Central memory CD8-positive, alpha-beta T cell (primary cell): ENCODE measurements around the gene CERK.

Experiments used
- ATAC-seq: fragments of 150-1000 bp; cut with Tn5 transposase; replicated peaks from 2 replicates; pipeline ENCODE4 v1.10.0; 2022; ENCODE audit warnings: mild to moderate bottlenecking, moderate FRiP score, moderate number of reproducible peaks; ENCODE audit not compliant: poor library complexity, severe bottlenecking; ENCODE audit errors: extremely low read depth
- DNase-seq, 2 donors: peaks; one replicate each; pipeline ENCODE4 v3.0.0; 2021; ENCODE audit warnings: low spot score in 2 of 2
- H3K27ac Mint-ChIP-seq: one replicate; pipeline ENCODE4 v1.8.0; 2022; ENCODE audit warnings: low read depth, mild to moderate bottlenecking, moderate library complexity, mixed read lengths
- H3K27me3 Mint-ChIP-seq: one replicate; pipeline ENCODE4 v1.8.0; 2022; ENCODE audit warnings: mixed read lengths
- H3K36me3 Mint-ChIP-seq: one replicate; pipeline ENCODE4 v1.8.0; 2022; ENCODE audit warnings: mild to moderate bottlenecking, moderate library complexity, mixed read lengths; ENCODE audit not compliant: insufficient read depth
- H3K4me1 Mint-ChIP-seq: one replicate; pipeline ENCODE4 v1.8.0; 2022; ENCODE audit warnings: mixed read lengths
- H3K4me3 Mint-ChIP-seq: one replicate; pipeline ENCODE4 v1.8.0; 2022; ENCODE audit warnings: mild to moderate bottlenecking, moderate library complexity, mixed read lengths
- H3K9me3 Mint-ChIP-seq: one replicate; pipeline ENCODE4 v1.8.0; 2022; ENCODE audit warnings: mixed read lengths

Gene CERK

GRCh38 chr22:46710806-46711205 is 27.2 kb downstream of the CERK start:
- peaks cover 28% of the 10 kb centered on the region for H3K4me1 Mint-ChIP-seq
- DNase-seq (no peak), ATAC-seq (no peak)
- peaks cover 70% of the 10 kb centered on the region for H3K36me3 Mint-ChIP-seq
- no peak overlapping the region for H3K27ac Mint-ChIP-seq
- H3K9me3 Mint-ChIP-seq, result no peaks in the 10 kb centered on the region
- no peak overlapping the region for H3K4me3 Mint-ChIP-seq
- H3K27me3 Mint-ChIP-seq, result no peaks in the 10 kb centered on the region

GRCh38 chr22:46708766-46709330 is 29.2 kb downstream of the CERK start:
- DNase-seq (no peak), ATAC-seq (no peak)
- Mint-ChIP-seq H3K36me3 (peaks cover 75% of the 10 kb centered on the region), H3K27ac (peak overlapping the region; percentile 75), H3K9me3 (no peaks in the 10 kb centered on the region), H3K4me1 (peaks cover 15% of the 10 kb centered on the region), H3K27me3 (no peaks in the 10 kb centered on the region), H3K4me3 (no peak overlapping the region)

GRCh38 chr22:46707827-46708570 is 30.1 kb downstream of the CERK start:
- H3K9me3 Mint-ChIP-seq, result no peaks in the 10 kb centered on the region
- H3K27ac Mint-ChIP-seq, result peak overlapping the region; percentile 75
- H3K27me3 Mint-ChIP-seq, result no peaks in the 10 kb centered on the region
- peaks cover 74% of the 10 kb centered on the region for H3K36me3 Mint-ChIP-seq
- no peak for DNase-seq
- ATAC-seq, result no peak
- H3K4me3 Mint-ChIP-seq, result no peak overlapping the region
- peaks cover 15% of the 10 kb centered on the region for H3K4me1 Mint-ChIP-seq

GRCh38 chr22:46707305-46707704 is 30.7 kb downstream of the CERK start:
- no peaks in the 10 kb centered on the region for H3K27me3 Mint-ChIP-seq
- H3K27ac Mint-ChIP-seq, result no peak overlapping the region
- H3K4me1 Mint-ChIP-seq, result peaks cover 15% of the 10 kb centered on the region
- ATAC-seq (no peak), DNase-seq (no peak)
- H3K36me3 Mint-ChIP-seq, result peaks cover 74% of the 10 kb centered on the region
- H3K4me3 Mint-ChIP-seq, result no peak overlapping the region
- no peaks in the 10 kb centered on the region for H3K9me3 Mint-ChIP-seq

- Mint-ChIP-seq H3K9me3 (no peaks in the 10 kb centered on the region), H3K27ac (no peak overlapping the region), H3K4me1 (peaks cover 15% of the 10 kb centered on the region), H3K4me3 (no peak overlapping the region), H3K36me3 (peaks cover 71% of the 10 kb centered on the region), H3K27me3 (no peaks in the 10 kb centered on the region)
- DNase-seq, result no peak
- no peak for ATAC-seq
Observed at GRCh38 chr22:46706060-46706459, 32.0 kb downstream of the CERK start.

GRCh38 chr22:46703996-46704370 is 34.1 kb downstream of the CERK start:
- H3K4me3 Mint-ChIP-seq, result no peak overlapping the region

GRCh38 chr22:46703171-46703995 is 34.7 kb downstream of the CERK start:
- Mint-ChIP-seq H3K27me3 (no peaks in the 10 kb centered on the region), H3K4me3 (no peak overlapping the region), H3K27ac (no peak overlapping the region), H3K9me3 (no peaks in the 10 kb centered on the region), H3K36me3 (peaks cover 69% of the 10 kb centered on the region), H3K4me1 (peaks cover 6% of the 10 kb centered on the region)
- DNase-seq (no peak), ATAC-seq (no peak)

More at GRCh38 chr22:46703996-46704370, 34.1 kb downstream of the CERK start:
- no peak overlapping the region for H3K27ac Mint-ChIP-seq
- peaks cover 6% of the 10 kb centered on the region for H3K4me1 Mint-ChIP-seq
- no peak for DNase-seq
- H3K36me3 Mint-ChIP-seq, result peaks cover 69% of the 10 kb centered on the region
- ATAC-seq, result no peak
- no peaks in the 10 kb centered on the region for H3K27me3 Mint-ChIP-seq
- no peaks in the 10 kb centered on the region for H3K9me3 Mint-ChIP-seq

- Mint-ChIP-seq H3K4me1 (peaks cover 4% of the 10 kb centered on the region), H3K4me3 (no peak overlapping the region), H3K27ac (no peak overlapping the region), H3K36me3 (peaks cover 67% of the 10 kb centered on the region), H3K9me3 (no peaks in the 10 kb centered on the region), H3K27me3 (no peaks in the 10 kb centered on the region)
- DNase-seq (no peak), ATAC-seq (no peak)
Observed at GRCh38 chr22:46701262-46701661, 36.8 kb downstream of the CERK start.

GRCh38 chr22:46699091-46699490 is 39.0 kb downstream of the CERK start:
- H3K36me3 Mint-ChIP-seq, result peaks cover 54% of the 10 kb centered on the region

GRCh38 chr22:46697811-46698515 is 40.1 kb downstream of the CERK start:
- Mint-ChIP-seq H3K9me3 (no peaks in the 10 kb centered on the region), H3K4me1 (no peaks in the 10 kb centered on the region), H3K36me3 (peaks cover 54% of the 10 kb centered on the region), H3K27ac (no peak overlapping the region), H3K27me3 (no peaks in the 10 kb centered on the region), H3K4me3 (no peak overlapping the region)
- no peak for DNase-seq
- ATAC-seq, result no peak

More at GRCh38 chr22:46699091-46699490, 39.0 kb downstream of the CERK start:
- Mint-ChIP-seq H3K27me3 (no peaks in the 10 kb centered on the region), H3K4me1 (no peaks in the 10 kb centered on the region), H3K4me3 (no peak overlapping the region), H3K27ac (no peak overlapping the region), H3K9me3 (no peaks in the 10 kb centered on the region)
- ATAC-seq, result no peak
- no peak for DNase-seq

GRCh38 chr22:46696614-46697013 is 41.4 kb downstream of the CERK start:
- Mint-ChIP-seq H3K9me3 (no peaks in the 10 kb centered on the region), H3K27ac (no peak overlapping the region), H3K4me3 (no peak overlapping the region), H3K4me1 (no peaks in the 10 kb centered on the region), H3K36me3 (peaks cover 56% of the 10 kb centered on the region), H3K27me3 (no peaks in the 10 kb centered on the region)
- ATAC-seq, result no peak
- no peak for DNase-seq

- H3K4me1 Mint-ChIP-seq, result no peaks in the 10 kb centered on the region
- peaks cover 56% of the 10 kb centered on the region for H3K36me3 Mint-ChIP-seq
- H3K27me3 Mint-ChIP-seq, result no peaks in the 10 kb centered on the region
- H3K27ac Mint-ChIP-seq, result no peak overlapping the region
- ATAC-seq (no peak), DNase-seq (no peak)
- H3K9me3 Mint-ChIP-seq, result no peaks in the 10 kb centered on the region
- H3K4me3 Mint-ChIP-seq, result no peak overlapping the region
Observed at GRCh38 chr22:46696229-46696518, 41.9 kb downstream of the CERK start.
